GM21825 (cell line): ENCODE data around the gene WLS.
A peak's percentile ranks its signal among the peaks of the same experiment; 100 is the strongest.
"Not testable (repeated sequence)": the region's sequence is repeated elsewhere in the genome, so short reads cannot be mapped to it uniquely, and the experiment has no call there.

Experiments used
- ATAC-seq: cut with Tn5 transposase; IDR thresholded peaks from one replicate; pipeline ENCODE4 v1.9.1; 2021; ENCODE audit warnings: mild to moderate bottlenecking, moderate library complexity; ENCODE audit not compliant: unreplicated experiment

The WLS gene

GRCh38 chr1:68171795-68172194 is 60.5 kb downstream of the WLS start:
- ATAC-seq, result not testable (repeated sequence)

GRCh38 chr1:68168545-68169171 is 63.7 kb downstream of the WLS start:
- no peak for ATAC-seq

GRCh38 chr1:68167211-68167610 is 65.1 kb downstream of the WLS start:
- no peak for ATAC-seq

GRCh38 chr1:68166348-68166747 is 66.0 kb downstream of the WLS start:
- no peak for ATAC-seq

- no peak for ATAC-seq
These were observed 66.7 kb downstream of the WLS start for GRCh38 chr1:68165665-68166064.

- no peak for ATAC-seq
These were observed 67.4 kb downstream of the WLS start for GRCh38 chr1:68164918-68165317.

GRCh38 chr1:68163220-68163619 is 69.1 kb downstream of the WLS start:
- ATAC-seq, result no peak

- ATAC-seq, result no peak
These were observed 69.6 kb downstream of the WLS start for GRCh38 chr1:68162761-68163160.

- ATAC-seq, result not testable (repeated sequence)
These were observed 70.7 kb downstream of the WLS start for GRCh38 chr1:68161672-68162071.

- peak; percentile 91 for ATAC-seq
These were observed 71.4 kb downstream of the WLS start for GRCh38 chr1:68160935-68161334.

- no peak for ATAC-seq
These were observed 72.3 kb downstream of the WLS start for GRCh38 chr1:68160021-68160420.

- no peak for ATAC-seq
These were observed 73.5 kb downstream of the WLS start for GRCh38 chr1:68158837-68159236.

GRCh38 chr1:68157416-68157815 is 74.9 kb downstream of the WLS start:
- ATAC-seq, result no peak

GRCh38 chr1:68151690-68152089 is 80.6 kb downstream of the WLS start:
- ATAC-seq, result no peak

GRCh38 chr1:68149907-68150306 is 82.4 kb downstream of the WLS start:
- ATAC-seq, result no peak

- no peak for ATAC-seq
These were observed 83.1 kb downstream of the WLS start for GRCh38 chr1:68149110-68149798.

- no peak for ATAC-seq
These were observed 83.7 kb downstream of the WLS start for GRCh38 chr1:68148631-68149030.

- ATAC-seq, result no peak
These were observed 84.7 kb downstream of the WLS start for GRCh38 chr1:68147534-68148171.

GRCh38 chr1:68145418-68146126 is 86.8 kb downstream of the WLS start:
- no peak for ATAC-seq

- ATAC-seq, result no peak
These were observed 87.5 kb downstream of the WLS start for GRCh38 chr1:68144856-68145255.

- no peak for ATAC-seq
These were observed 88.7 kb downstream of the WLS start for GRCh38 chr1:68143633-68144032.

GRCh38 chr1:68142461-68142860 is 89.9 kb downstream of the WLS start:
- ATAC-seq, result no peak
